Stimulated activated CD4-positive, alpha-beta T cell treated with anti-CD3 and anti-CD28 coated beads, TNF-alpha, amount 100 ng/mL, for 48 hours (primary cell): ENCODE data around the gene STK32B.

Experiments
- DNase-seq, 3 donors: peaks; one replicate each; pipeline ENCODE4 v3.0.0-alpha.2; 2020; ENCODE audit warnings: low read depth in 3 of 3

Gene STK32B

GRCh38 chr4:5524446-5525299 is 473.4 kb downstream of the STK32B start:
- DNase-seq, result no peak

GRCh38 chr4:5526080-5526846 is 475.0 kb downstream of the STK32B start:
- DNase-seq, result no peak

GRCh38 chr4:5527211-5527610 is 475.9 kb downstream of the STK32B start:
- DNase-seq, result no peak

DNA sequence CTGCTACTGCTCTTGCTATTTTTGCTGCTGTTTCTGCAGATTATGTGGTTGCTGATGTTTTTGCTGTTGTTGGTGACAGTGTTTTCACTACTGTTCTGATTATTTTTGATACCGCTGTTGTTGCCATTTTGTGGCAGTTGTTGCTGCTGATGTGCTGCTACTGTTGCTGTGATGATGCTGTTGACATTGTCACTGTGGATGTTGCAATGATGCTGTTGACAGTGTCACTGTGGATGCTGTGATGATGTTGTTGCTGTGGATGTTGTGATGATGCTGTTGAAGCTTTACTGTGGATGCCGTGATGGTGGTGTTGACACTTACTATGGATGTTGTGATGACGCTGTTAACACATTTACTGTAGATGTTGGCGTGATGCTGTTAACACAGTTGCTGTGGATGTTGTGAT is 476.8 kb downstream of the STK32B start:
- DNase-seq, result no peak

- no peak for DNase-seq
Measured at GRCh38 chr4:5532100-5532499, 480.8 kb downstream of the STK32B start.

- DNase-seq, result no peak
Measured at GRCh38 chr4:5539584-5539983, 488.3 kb downstream of the STK32B start.

GRCh38 chr4:5541169-5541568 is 489.9 kb downstream of the STK32B start:
- no peak for DNase-seq

- no peak for DNase-seq
Measured at GRCh38 chr4:5543681-5544080, 492.4 kb downstream of the STK32B start.

DNA sequence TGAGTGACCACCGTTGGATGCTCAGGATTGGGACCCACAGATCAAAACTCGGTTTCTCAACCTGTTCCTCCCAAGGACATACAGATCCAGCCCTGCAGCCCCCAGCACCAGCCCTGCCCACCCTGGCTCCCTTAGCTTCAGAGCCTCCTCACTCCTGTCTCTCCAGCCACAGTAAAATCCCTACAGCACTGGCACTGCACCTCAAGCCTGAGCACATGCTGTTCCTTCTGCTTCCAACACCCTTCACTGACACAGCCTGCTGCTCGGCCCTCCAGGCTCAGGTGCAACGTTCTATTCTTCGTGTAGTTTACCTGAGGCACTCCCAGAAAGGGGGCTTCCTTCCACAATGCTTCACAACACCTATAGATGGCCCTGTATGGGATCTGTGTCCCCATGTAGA is 493.5 kb downstream of the STK32B start:
- no peak for DNase-seq

DNA sequence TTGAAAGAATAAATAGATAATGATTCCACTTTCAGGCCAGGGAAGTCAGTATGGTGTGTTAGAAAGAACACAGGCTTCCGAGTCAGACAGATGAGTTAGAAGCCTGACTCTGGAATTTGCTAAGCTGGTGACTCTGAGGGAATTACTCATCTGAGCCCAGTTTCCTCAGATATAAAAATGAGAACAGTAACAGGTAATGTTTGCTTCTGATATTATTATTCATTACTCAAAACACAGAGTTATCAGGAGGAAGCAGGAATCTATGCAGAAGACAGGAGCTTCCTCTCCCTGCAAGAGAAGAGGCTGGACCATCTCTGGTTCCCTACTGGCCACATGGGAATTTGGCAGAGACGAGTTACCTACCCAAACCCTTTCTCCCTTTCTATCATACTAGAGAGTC is 494.0 kb downstream of the STK32B start:
- DNase-seq, result no peak

DNA sequence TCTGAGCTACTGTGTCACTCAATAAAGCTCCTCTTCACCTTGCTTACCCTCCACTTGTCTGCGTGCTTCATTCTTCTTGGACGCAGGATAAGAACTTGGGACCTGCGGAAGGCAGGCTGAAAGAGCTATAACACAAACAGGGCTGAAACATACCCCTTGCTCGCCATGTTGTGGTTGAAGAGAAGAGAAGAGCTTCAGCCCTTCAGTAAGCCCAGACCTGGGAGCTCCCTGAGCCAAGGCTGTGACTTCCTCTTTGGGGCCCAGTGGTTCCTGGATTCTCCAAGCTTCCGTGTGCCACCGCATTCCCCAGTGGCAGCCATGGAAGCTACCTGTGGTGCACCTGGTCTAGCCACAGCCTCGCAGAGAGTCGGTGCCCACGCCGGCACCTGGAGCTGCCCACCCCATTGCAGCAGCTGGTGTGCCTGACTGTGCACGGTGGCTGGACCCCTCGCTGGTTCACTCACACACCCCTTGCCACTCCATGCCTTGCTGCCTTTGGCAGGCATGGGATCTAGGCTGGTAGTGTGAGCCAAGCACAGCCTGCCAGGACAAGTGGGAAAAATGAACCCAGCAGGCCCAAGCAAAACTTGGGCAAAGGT is 496.5 kb downstream of the STK32B start:
- no peak for DNase-seq
